Activated CD8-positive, alpha-beta T cell treated with anti-CD3 and anti-CD28 coated beads, Interleukin-2, amount 10 ng/mL, durations not matched to agents 7 days and 5 days (primary cell): ENCODE data around the gene EFNA5. TPM values are rescaled to one million over a fixed set of nuclear protein-coding genes. Genes with fewer than 3 reads are reported as not detected.
"Not testable (repeated sequence)": the region's sequence is repeated elsewhere in the genome, so short reads cannot be mapped to it uniquely, and the experiment has no call there.

Experiments
- ATAC-seq: fragments of 150-1000 bp; cut with Tn5 transposase; one replicate; pipeline ENCODE4 v1.10.0; 2021; ENCODE audit warnings: moderate library complexity
- CTCF ChIA-PET: fragments of 350-600 bp; sonication (Branson Sonifier 250); formaldehyde crosslinking; loops from one replicate; lab custom pipeline; 2021; ENCODE audit warnings: antibody characterized with exemption; lab: Charles Lee
- POLR2A ChIA-PET: fragments of 350-600 bp; sonication (Branson Sonifier 250); formaldehyde crosslinking; loops from one replicate; lab custom pipeline; 2021; ENCODE audit warnings: antibody characterized with exemption; lab: Charles Lee
- DNase-seq: peaks from one replicate; pipeline ENCODE4 v3.0.0-alpha.2; 2020
- H3K27ac Mint-ChIP-seq: one replicate; pipeline ENCODE4 v1.8.0; 2021; ENCODE audit warnings: mild to moderate bottlenecking, mixed read lengths
- H3K27me3 Mint-ChIP-seq: one replicate; pipeline ENCODE4 v1.8.0; 2021; ENCODE audit warnings: low read depth, mixed read lengths
- H3K36me3 Mint-ChIP-seq: one replicate; pipeline ENCODE4 v1.8.0; 2021; ENCODE audit warnings: low read depth, mixed read lengths
- H3K4me1 Mint-ChIP-seq: one replicate; pipeline ENCODE4 v1.8.0; 2021; ENCODE audit warnings: low read depth, mixed read lengths
- H3K4me3 Mint-ChIP-seq: one replicate; pipeline ENCODE4 v1.8.0; 2021; ENCODE audit warnings: mild to moderate bottlenecking, mixed read lengths
- H3K9me3 Mint-ChIP-seq: one replicate; pipeline ENCODE4 v1.8.0; 2022; ENCODE audit warnings: mixed read lengths; ENCODE audit not compliant: insufficient read depth
- total RNA-seq, 2 experiments: library from RNA; stranded (reverse); gene quantifications; one replicate each; pipeline ENCODE4 v1.2.3, GENCODE V29; 2021

The EFNA5 gene
- total RNA-seq, 2 experiments from 2014 or later = not detected

GRCh38 chr5:107436201-107436600 lies 234.5 kb downstream of the EFNA5 start:
- H3K9me3 Mint-ChIP-seq = no peaks in the 10 kb centered on the region
- no peak for DNase-seq
- ChIA-PET CTCF (interaction anchor here (0.9 kb wide), 1 partner anchor 12 kb away, joined by 3 read pairs; no protein-coding TSS in a partner anchor), POLR2A (no interaction called here)
- ATAC-seq = no peak
- H3K36me3 Mint-ChIP-seq = no peaks in the 10 kb centered on the region
- no peak overlapping the region for H3K27ac Mint-ChIP-seq
- no peak overlapping the region for H3K4me3 Mint-ChIP-seq
- no peaks in the 10 kb centered on the region for H3K4me1 Mint-ChIP-seq
- H3K27me3 Mint-ChIP-seq = no peaks in the 10 kb centered on the region

GRCh38 chr5:107435061-107435460 lies 235.7 kb downstream of the EFNA5 start:
- POLR2A ChIA-PET = no interaction called here

GRCh38 chr5:107433646-107434045 lies 237.1 kb downstream of the EFNA5 start:
- ATAC-seq, CTCF ChIA-PET, H3K27ac Mint-ChIP-seq, H3K4me1 Mint-ChIP-seq, H3K4me3 Mint-ChIP-seq, H3K9me3 Mint-ChIP-seq, DNase-seq, H3K27me3 Mint-ChIP-seq, POLR2A ChIA-PET, H3K36me3 Mint-ChIP-seq: not testable (repeated sequence)

More at GRCh38 chr5:107435061-107435460, 235.7 kb downstream of the EFNA5 start:
- H3K4me3 Mint-ChIP-seq = no peak overlapping the region
- no peaks in the 10 kb centered on the region for H3K4me1 Mint-ChIP-seq
- H3K27ac Mint-ChIP-seq = no peak overlapping the region
- H3K9me3 Mint-ChIP-seq = no peaks in the 10 kb centered on the region
- ATAC-seq (no peak), DNase-seq (no peak)
- CTCF ChIA-PET = no interaction called here
- no peaks in the 10 kb centered on the region for H3K36me3 Mint-ChIP-seq
- H3K27me3 Mint-ChIP-seq = no peaks in the 10 kb centered on the region

GRCh38 chr5:107431998-107432397 lies 238.7 kb downstream of the EFNA5 start:
- no peaks in the 10 kb centered on the region for H3K27me3 Mint-ChIP-seq

GRCh38 chr5:107431536-107431935 lies 239.2 kb downstream of the EFNA5 start:
- DNase-seq (no peak), ATAC-seq (no peak)
- ChIA-PET CTCF (no interaction called here), POLR2A (no interaction called here)
- no peak overlapping the region for H3K4me3 Mint-ChIP-seq
- H3K27me3 Mint-ChIP-seq = no peaks in the 10 kb centered on the region
- H3K36me3 Mint-ChIP-seq = no peaks in the 10 kb centered on the region
- H3K27ac Mint-ChIP-seq = no peak overlapping the region
- H3K4me1 Mint-ChIP-seq = no peaks in the 10 kb centered on the region
- no peaks in the 10 kb centered on the region for H3K9me3 Mint-ChIP-seq

More at GRCh38 chr5:107431998-107432397, 238.7 kb downstream of the EFNA5 start:
- CTCF ChIA-PET = no interaction called here
- no peaks in the 10 kb centered on the region for H3K9me3 Mint-ChIP-seq
- H3K27ac Mint-ChIP-seq = no peak overlapping the region
- no peak for ATAC-seq
- DNase-seq = no peak
- H3K4me3 Mint-ChIP-seq = no peak overlapping the region
- H3K36me3 Mint-ChIP-seq = no peaks in the 10 kb centered on the region
- no peaks in the 10 kb centered on the region for H3K4me1 Mint-ChIP-seq
- POLR2A ChIA-PET = no interaction called here

- POLR2A ChIA-PET = no interaction called here
- DNase-seq (no peak), ATAC-seq (no peak)
- CTCF ChIA-PET = no interaction called here
- no peaks in the 10 kb centered on the region for H3K27me3 Mint-ChIP-seq
- H3K9me3 Mint-ChIP-seq = no peaks in the 10 kb centered on the region
- no peaks in the 10 kb centered on the region for H3K4me1 Mint-ChIP-seq
- no peaks in the 10 kb centered on the region for H3K36me3 Mint-ChIP-seq
- H3K27ac Mint-ChIP-seq = no peak overlapping the region
- no peak overlapping the region for H3K4me3 Mint-ChIP-seq
These were observed 240.6 kb downstream of the EFNA5 start for GRCh38 chr5:107430071-107430625.

- ATAC-seq = no peak
These were observed 242.4 kb downstream of the EFNA5 start for GRCh38 chr5:107428303-107428813.

GRCh38 chr5:107426872-107427271 lies 243.9 kb downstream of the EFNA5 start:
- DNase-seq (no peak), ATAC-seq (no peak)
- Mint-ChIP-seq H3K27ac (no peak overlapping the region), H3K27me3 (peaks cover 4% of the 10 kb centered on the region), H3K36me3 (no peaks in the 10 kb centered on the region), H3K9me3 (no peaks in the 10 kb centered on the region), H3K4me1 (no peaks in the 10 kb centered on the region), H3K4me3 (no peak overlapping the region)
- ChIA-PET CTCF (interaction anchor here (1.7 kb wide), 1 partner anchor 145 kb away, joined by 4 read pairs; no protein-coding TSS in a partner anchor), POLR2A (no interaction called here)

More at GRCh38 chr5:107428303-107428813, 242.4 kb downstream of the EFNA5 start:
- ChIA-PET POLR2A (no interaction called here), CTCF (no interaction called here)
- Mint-ChIP-seq H3K27me3 (no peaks in the 10 kb centered on the region), H3K36me3 (no peaks in the 10 kb centered on the region), H3K27ac (no peak overlapping the region), H3K9me3 (no peaks in the 10 kb centered on the region), H3K4me1 (no peaks in the 10 kb centered on the region), H3K4me3 (no peak overlapping the region)
- DNase-seq = no peak

- DNase-seq (no peak), ATAC-seq (no peak)
- Mint-ChIP-seq H3K4me1 (no peaks in the 10 kb centered on the region), H3K9me3 (no peaks in the 10 kb centered on the region), H3K4me3 (no peak overlapping the region), H3K36me3 (no peaks in the 10 kb centered on the region), H3K27ac (no peak overlapping the region), H3K27me3 (peaks cover 4% of the 10 kb centered on the region)
- CTCF ChIA-PET = interaction anchor here (1.7 kb wide), 1 partner anchor 146 kb away, joined by 4 read pairs; no protein-coding TSS in a partner anchor
- POLR2A ChIA-PET = no interaction called here
These were observed 244.5 kb downstream of the EFNA5 start for GRCh38 chr5:107426209-107426608.

- no peak for DNase-seq
- Mint-ChIP-seq H3K9me3 (no peaks in the 10 kb centered on the region), H3K27me3 (peaks cover 4% of the 10 kb centered on the region), H3K4me1 (no peaks in the 10 kb centered on the region), H3K4me3 (no peak overlapping the region), H3K36me3 (no peaks in the 10 kb centered on the region), H3K27ac (no peak overlapping the region)
- ATAC-seq = no peak
- ChIA-PET CTCF (interaction anchor here (1.7 kb wide), 2 partner anchors 10 to 147 kb away, joined by 3 to 4 read pairs; no protein-coding TSS in a partner anchor), POLR2A (no interaction called here)
These were observed 245.2 kb downstream of the EFNA5 start for GRCh38 chr5:107425541-107426031.

- no peak overlapping the region for H3K4me3 Mint-ChIP-seq
- no peaks in the 10 kb centered on the region for H3K9me3 Mint-ChIP-seq
- no peaks in the 10 kb centered on the region for H3K36me3 Mint-ChIP-seq
- POLR2A ChIA-PET = no interaction called here
- CTCF ChIA-PET = interaction anchor here (1.7 kb wide), 1 partner anchor 11 kb away, joined by 3 read pairs; no protein-coding TSS in a partner anchor
- H3K27me3 Mint-ChIP-seq = peaks cover 4% of the 10 kb centered on the region
- no peak for DNase-seq
- no peak for ATAC-seq
- no peaks in the 10 kb centered on the region for H3K4me1 Mint-ChIP-seq
- H3K27ac Mint-ChIP-seq = no peak overlapping the region
These were observed 246.2 kb downstream of the EFNA5 start for GRCh38 chr5:107424491-107424890.

GRCh38 chr5:107422494-107422893 lies 248.2 kb downstream of the EFNA5 start:
- H3K27me3 Mint-ChIP-seq = peaks cover 4% of the 10 kb centered on the region
- no peak overlapping the region for H3K27ac Mint-ChIP-seq
- no peak overlapping the region for H3K4me3 Mint-ChIP-seq
- H3K9me3 Mint-ChIP-seq = no peaks in the 10 kb centered on the region
- DNase-seq = no peak
- POLR2A ChIA-PET = no interaction called here
- H3K4me1 Mint-ChIP-seq = no peaks in the 10 kb centered on the region
- H3K36me3 Mint-ChIP-seq = no peaks in the 10 kb centered on the region
- no peak for ATAC-seq
- CTCF ChIA-PET = no interaction called here
